ACHN (cell line): ENCODE results near the gene ROR2.

Experiments
- DNase-seq: peaks from one replicate; pipeline ENCODE4 v3.0.0-alpha.2; 2015
- in situ Hi-C: cut with HindIII; loops from 2 replicates; pipeline ENCODE4 v1.10.0; 2017; ENCODE audit warnings: low sequenced_read_pairs, low pct_ligation_motif_present, low pct_unique_long_range_greater_than_20kb

ROR2 gene

GRCh38 chr9:91951944-91952520 is 2.0 kb upstream of the ROR2 start:
- in situ Hi-C loops: no loop called here
- no peak for DNase-seq

GRCh38 chr9:91949392-91949945 is 559 bp downstream of the ROR2 start:
- no peak for DNase-seq
- in situ Hi-C loops: no loop called here

GRCh38 chr9:91948597-91949391 is 1.2 kb downstream of the ROR2 start:
- in situ Hi-C loops: no loop called here

GRCh38 chr9:91948101-91948596 is 1.9 kb downstream of the ROR2 start:
- in situ Hi-C loops: no loop called here
- DNase-seq: no peak

More at GRCh38 chr9:91948597-91949391, 1.2 kb downstream of the ROR2 start:
- peak; percentile 36 for DNase-seq

- in situ Hi-C loops: no loop called here
Observed at GRCh38 chr9:91946653-91947488, 3.2 kb downstream of the ROR2 start.

GRCh38 chr9:91946196-91946595 is 3.8 kb downstream of the ROR2 start:
- in situ Hi-C loops: no loop called here
- no peak for DNase-seq

More at GRCh38 chr9:91946653-91947488, 3.2 kb downstream of the ROR2 start:
- DNase-seq: no peak

- in situ Hi-C loops: no loop called here
Observed at GRCh38 chr9:91945277-91946085, 4.5 kb downstream of the ROR2 start.

GRCh38 chr9:91944711-91945110 is 5.3 kb downstream of the ROR2 start:
- in situ Hi-C loops: no loop called here
- no peak for DNase-seq

More at GRCh38 chr9:91945277-91946085, 4.5 kb downstream of the ROR2 start:
- no peak for DNase-seq

GRCh38 chr9:91943478-91944470 is 6.3 kb downstream of the ROR2 start:
- in situ Hi-C loops: no loop called here
- DNase-seq: no peak

GRCh38 chr9:91942201-91942600 is 7.8 kb downstream of the ROR2 start:
- in situ Hi-C loops: no loop called here
- DNase-seq: no peak

GRCh38 chr9:91939978-91940377 is 10.1 kb downstream of the ROR2 start:
- in situ Hi-C loops: no loop called here
- no peak for DNase-seq

GRCh38 chr9:91937727-91938126 is 12.3 kb downstream of the ROR2 start:
- in situ Hi-C loops: no loop called here

GRCh38 chr9:91937056-91937455 is 13.0 kb downstream of the ROR2 start:
- in situ Hi-C loops: no loop called here
- DNase-seq: no peak

More at GRCh38 chr9:91937727-91938126, 12.3 kb downstream of the ROR2 start:
- no peak for DNase-seq

GRCh38 chr9:91935805-91936514 is 14.1 kb downstream of the ROR2 start:
- no peak for DNase-seq
- in situ Hi-C loops: no loop called here

GRCh38 chr9:91935066-91935749 is 14.8 kb downstream of the ROR2 start:
- no peak for DNase-seq
- in situ Hi-C loops: no loop called here

- in situ Hi-C loops: no loop called here
Observed at GRCh38 chr9:91934654-91935053, 15.4 kb downstream of the ROR2 start.

More at GRCh38 chr9:91934654-91935053, 15.4 kb downstream of the ROR2 start:
- no peak for DNase-seq
